Measurements from ENCODE around the gene SNRPA. TPM values are rescaled to one million over a fixed set of nuclear protein-coding genes. Genes with fewer than 3 reads are reported as not detected.

SNRPA gene
- total RNA-seq: 243 and 245 TPM in 2 replicates

- Mint-ChIP-seq H3K36me3 (ENCODE audit: low read depth) (peaks cover 34% of the 10 kb centered on the region), H3K4me3 (peak within 1 kb of the TSS; percentile 99), H3K9me3 (no peaks in the 10 kb centered on the region), H3K27ac (peak within 1 kb of the TSS; percentile 99), H3K27me3 (ENCODE audit: insufficient read depth) (no peaks in the 10 kb centered on the region), H3K4me1 (ENCODE audit: low read depth) (peaks cover 34% of the 10 kb centered on the region)
- DNase-seq (ENCODE audit: low spot score): peak; percentile 95
- intact Hi-C loops (cut with micrococcal nuclease): loop anchor here (1.0 to 10.0 kb wide), 13 partner anchors 26 to 688 kb away; partner anchors contain the start of genes AKT2, COQ8B, DMAC2 and NUMBL
Observed at GRCh38 chr19:40750874-40751537, at the start of gene SNRPA. Gene SNRPA, plus strand, starts transcription at chr19:40751203. Its CDS starts 206 bp downstream, at chr19:40751409.

DNA sequence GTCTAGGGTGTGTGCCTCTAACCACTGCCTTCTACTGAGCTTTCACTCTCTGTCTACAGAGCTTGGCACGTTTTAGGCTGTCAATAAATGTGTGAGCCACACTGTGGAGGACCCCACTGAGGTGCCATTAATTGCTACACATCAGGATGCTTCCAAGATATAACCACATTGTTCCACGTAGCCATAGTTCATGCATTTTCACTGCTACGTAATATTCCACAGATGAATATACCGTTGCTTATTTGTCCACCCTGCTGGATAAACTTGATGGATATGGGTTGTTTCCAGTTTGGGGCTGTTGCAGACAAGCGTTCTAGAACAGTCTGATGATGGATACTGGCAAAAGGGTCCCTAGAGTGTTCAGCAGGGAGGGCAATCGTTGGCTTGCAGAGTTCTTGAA, 49.2 kb upstream of the SNRPA start:
- Mint-ChIP-seq H3K27ac (no peak overlapping the region), H3K9me3 (no peaks in the 10 kb centered on the region), H3K36me3 (ENCODE audit: low read depth) (peaks cover 25% of the 10 kb centered on the region), H3K4me3 (no peak overlapping the region), H3K4me1 (ENCODE audit: low read depth) (no peaks in the 10 kb centered on the region), H3K27me3 (ENCODE audit: insufficient read depth) (no peaks in the 10 kb centered on the region)
- no peak for DNase-seq (ENCODE audit: low spot score)
- intact Hi-C loops (cut with micrococcal nuclease): no loop called here

DNA sequence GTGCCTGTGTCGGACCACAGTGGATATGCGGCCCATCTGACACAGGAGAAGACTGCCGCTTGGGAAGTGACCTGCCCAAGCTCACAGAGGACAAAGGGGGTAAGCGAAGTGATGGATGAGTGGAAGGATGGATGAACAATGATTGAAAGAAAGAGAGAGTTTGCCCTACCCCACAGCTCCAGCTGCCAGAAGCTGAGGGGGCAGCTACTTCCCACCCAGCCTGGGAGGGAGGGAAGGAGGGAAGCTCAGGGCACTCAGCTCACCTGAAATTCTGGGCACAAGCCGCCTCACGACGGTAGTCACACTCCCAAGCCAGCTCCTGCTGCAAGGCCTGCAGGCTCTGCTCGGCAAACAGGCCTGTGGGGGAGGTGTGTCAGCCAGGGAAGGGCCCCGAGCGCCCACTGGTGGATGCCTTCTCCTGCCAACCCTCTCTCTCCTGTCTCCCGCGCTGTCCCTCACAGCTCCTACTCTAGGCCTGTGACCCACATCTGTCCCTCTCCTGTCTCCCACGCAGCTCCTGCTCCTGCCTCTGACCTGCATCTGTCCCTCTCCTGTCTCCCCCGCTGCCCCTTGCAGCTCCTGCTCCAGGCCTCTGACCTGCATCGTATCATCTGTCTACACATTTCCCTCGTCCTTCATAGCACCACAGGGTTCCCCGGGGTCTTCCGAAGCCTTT, 48.5 kb upstream of the SNRPA start:
- Mint-ChIP-seq H3K4me3 (no peak overlapping the region), H3K9me3 (no peaks in the 10 kb centered on the region), H3K27ac (no peak overlapping the region), H3K4me1 (ENCODE audit: low read depth) (no peaks in the 10 kb centered on the region), H3K27me3 (ENCODE audit: insufficient read depth) (no peaks in the 10 kb centered on the region), H3K36me3 (ENCODE audit: low read depth) (peaks cover 29% of the 10 kb centered on the region)
- intact Hi-C loops (cut with micrococcal nuclease): no loop called here
- no peak for DNase-seq (ENCODE audit: low spot score)

DNA sequence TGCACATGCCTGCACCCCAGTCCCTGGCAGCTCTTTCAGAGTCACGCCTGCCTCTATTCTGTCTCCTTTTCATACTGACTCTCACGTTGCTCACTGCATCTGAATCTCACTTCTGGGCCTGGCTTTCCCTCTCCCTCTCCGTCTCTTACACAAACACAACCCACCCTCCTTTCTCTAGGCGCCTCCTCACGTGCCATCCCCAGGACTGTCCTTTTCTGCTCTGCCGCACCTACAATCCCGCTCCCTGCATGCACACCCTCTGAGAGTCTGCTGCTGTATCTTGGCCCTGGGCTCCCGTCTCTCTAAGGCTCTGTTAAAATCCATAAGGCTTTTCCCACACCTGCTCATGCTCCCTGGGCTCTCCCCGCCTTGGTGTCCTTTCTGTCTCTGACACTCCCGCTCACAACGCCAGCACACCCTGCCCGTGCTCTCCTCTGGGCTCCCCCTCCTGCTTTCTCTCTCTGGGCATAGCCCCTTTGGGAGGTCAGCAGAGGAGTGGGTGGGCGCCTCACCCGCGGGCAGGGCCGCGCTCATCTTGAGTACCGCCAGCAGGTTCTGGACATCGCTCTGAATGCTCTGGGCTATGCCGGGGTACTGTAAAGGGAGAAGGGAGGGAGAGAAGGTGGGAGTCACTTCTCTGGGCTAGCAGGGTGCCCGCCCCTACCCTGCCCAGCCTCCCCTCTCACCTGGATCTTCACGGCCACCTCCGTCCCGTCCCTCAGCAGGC, 47.8 kb upstream of the SNRPA start:
- intact Hi-C loops (cut with micrococcal nuclease): no loop called here
- Mint-ChIP-seq H3K4me3 (no peak overlapping the region), H3K36me3 (ENCODE audit: low read depth) (peaks cover 30% of the 10 kb centered on the region), H3K27ac (no peak overlapping the region), H3K27me3 (ENCODE audit: insufficient read depth) (no peaks in the 10 kb centered on the region), H3K4me1 (ENCODE audit: low read depth) (no peaks in the 10 kb centered on the region), H3K9me3 (no peaks in the 10 kb centered on the region)
- no peak for DNase-seq (ENCODE audit: low spot score)

- DNase-seq (ENCODE audit: low spot score): no peak
- H3K27me3 Mint-ChIP-seq (ENCODE audit: insufficient read depth): no peaks in the 10 kb centered on the region
- no peaks in the 10 kb centered on the region for H3K9me3 Mint-ChIP-seq
- peaks cover 37% of the 10 kb centered on the region for H3K36me3 Mint-ChIP-seq (ENCODE audit: low read depth)
- H3K4me3 Mint-ChIP-seq: no peak overlapping the region
- intact Hi-C loops (cut with micrococcal nuclease): no loop called here
- no peak overlapping the region for H3K27ac Mint-ChIP-seq
- peaks cover 7% of the 10 kb centered on the region for H3K4me1 Mint-ChIP-seq (ENCODE audit: low read depth)
Observed at GRCh38 chr19:40704491-40705361, 46.3 kb upstream of the SNRPA start.

- H3K27ac Mint-ChIP-seq: no peak overlapping the region
- no peaks in the 10 kb centered on the region for H3K27me3 Mint-ChIP-seq (ENCODE audit: insufficient read depth)
- no peaks in the 10 kb centered on the region for H3K9me3 Mint-ChIP-seq
- intact Hi-C loops (cut with micrococcal nuclease): no loop called here
- H3K4me3 Mint-ChIP-seq: no peak overlapping the region
- peaks cover 38% of the 10 kb centered on the region for H3K36me3 Mint-ChIP-seq (ENCODE audit: low read depth)
- peaks cover 7% of the 10 kb centered on the region for H3K4me1 Mint-ChIP-seq (ENCODE audit: low read depth)
- DNase-seq (ENCODE audit: low spot score): no peak
Observed at GRCh38 chr19:40705362-40705651, 45.7 kb upstream of the SNRPA start.

- intact Hi-C loops (cut with micrococcal nuclease): no loop called here
- DNase-seq (ENCODE audit: low spot score): no peak
- peaks cover 41% of the 10 kb centered on the region for H3K36me3 Mint-ChIP-seq (ENCODE audit: low read depth)
- no peak overlapping the region for H3K4me3 Mint-ChIP-seq
- peaks cover 7% of the 10 kb centered on the region for H3K4me1 Mint-ChIP-seq (ENCODE audit: low read depth)
- H3K27ac Mint-ChIP-seq: no peak overlapping the region
- H3K9me3 Mint-ChIP-seq: no peaks in the 10 kb centered on the region
- no peaks in the 10 kb centered on the region for H3K27me3 Mint-ChIP-seq (ENCODE audit: insufficient read depth)
Observed at GRCh38 chr19:40705950-40706619, 44.9 kb upstream of the SNRPA start.

GRCh38 chr19:40707615-40708014, 43.4 kb upstream of the SNRPA start:
- Mint-ChIP-seq H3K36me3 (ENCODE audit: low read depth) (peaks cover 41% of the 10 kb centered on the region), H3K9me3 (no peaks in the 10 kb centered on the region), H3K4me3 (no peak overlapping the region), H3K27me3 (ENCODE audit: insufficient read depth) (no peaks in the 10 kb centered on the region), H3K27ac (no peak overlapping the region), H3K4me1 (ENCODE audit: low read depth) (peaks cover 14% of the 10 kb centered on the region)
- DNase-seq (ENCODE audit: low spot score): no peak
- intact Hi-C loops (cut with micrococcal nuclease): no loop called here

DNA sequence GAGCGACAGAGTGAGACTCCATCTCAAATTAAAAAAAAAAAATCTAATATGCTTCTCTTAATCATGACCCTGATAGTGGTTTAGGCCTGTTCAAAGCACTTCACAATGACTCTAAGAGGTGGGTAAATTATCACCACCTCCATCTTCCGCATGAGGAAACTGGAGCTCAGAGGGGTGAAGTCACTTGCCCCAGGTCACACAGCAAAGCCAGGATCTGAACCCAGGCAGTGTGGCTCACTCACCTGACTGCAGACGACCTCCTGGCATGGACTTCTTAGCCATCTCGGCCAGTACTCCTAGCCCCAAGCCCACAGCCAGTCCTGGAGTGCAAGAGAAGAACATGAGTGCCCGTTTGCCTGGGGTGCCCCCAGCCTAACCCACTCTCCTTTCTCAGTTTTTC, 41.2 kb upstream of the SNRPA start:
- Mint-ChIP-seq H3K36me3 (ENCODE audit: low read depth) (peaks cover 35% of the 10 kb centered on the region), H3K27ac (no peak overlapping the region), H3K4me3 (no peak overlapping the region), H3K4me1 (ENCODE audit: low read depth) (peaks cover 25% of the 10 kb centered on the region), H3K9me3 (no peaks in the 10 kb centered on the region), H3K27me3 (ENCODE audit: insufficient read depth) (no peaks in the 10 kb centered on the region)
- DNase-seq (ENCODE audit: low spot score): no peak
- intact Hi-C loops (cut with micrococcal nuclease): loop anchor here (10.0 kb wide), 1 partner anchor 245 kb away; the partner anchor contains the start of genes BLVRB and SPTBN4

- Mint-ChIP-seq H3K9me3 (no peaks in the 10 kb centered on the region), H3K36me3 (ENCODE audit: low read depth) (peaks cover 26% of the 10 kb centered on the region), H3K27ac (peak overlapping the region; percentile 95), H3K4me3 (peak overlapping the region; percentile 83), H3K4me1 (ENCODE audit: low read depth) (peaks cover 47% of the 10 kb centered on the region), H3K27me3 (ENCODE audit: insufficient read depth) (no peaks in the 10 kb centered on the region)
- no peak for DNase-seq (ENCODE audit: low spot score)
- intact Hi-C loops (cut with micrococcal nuclease): loop anchor here (10.0 kb wide), 1 partner anchor 249 kb away; the partner anchor contains the start of genes BLVRB and SPTBN4
Observed at GRCh38 chr19:40713939-40714338, 37.1 kb upstream of the SNRPA start.

DNA sequence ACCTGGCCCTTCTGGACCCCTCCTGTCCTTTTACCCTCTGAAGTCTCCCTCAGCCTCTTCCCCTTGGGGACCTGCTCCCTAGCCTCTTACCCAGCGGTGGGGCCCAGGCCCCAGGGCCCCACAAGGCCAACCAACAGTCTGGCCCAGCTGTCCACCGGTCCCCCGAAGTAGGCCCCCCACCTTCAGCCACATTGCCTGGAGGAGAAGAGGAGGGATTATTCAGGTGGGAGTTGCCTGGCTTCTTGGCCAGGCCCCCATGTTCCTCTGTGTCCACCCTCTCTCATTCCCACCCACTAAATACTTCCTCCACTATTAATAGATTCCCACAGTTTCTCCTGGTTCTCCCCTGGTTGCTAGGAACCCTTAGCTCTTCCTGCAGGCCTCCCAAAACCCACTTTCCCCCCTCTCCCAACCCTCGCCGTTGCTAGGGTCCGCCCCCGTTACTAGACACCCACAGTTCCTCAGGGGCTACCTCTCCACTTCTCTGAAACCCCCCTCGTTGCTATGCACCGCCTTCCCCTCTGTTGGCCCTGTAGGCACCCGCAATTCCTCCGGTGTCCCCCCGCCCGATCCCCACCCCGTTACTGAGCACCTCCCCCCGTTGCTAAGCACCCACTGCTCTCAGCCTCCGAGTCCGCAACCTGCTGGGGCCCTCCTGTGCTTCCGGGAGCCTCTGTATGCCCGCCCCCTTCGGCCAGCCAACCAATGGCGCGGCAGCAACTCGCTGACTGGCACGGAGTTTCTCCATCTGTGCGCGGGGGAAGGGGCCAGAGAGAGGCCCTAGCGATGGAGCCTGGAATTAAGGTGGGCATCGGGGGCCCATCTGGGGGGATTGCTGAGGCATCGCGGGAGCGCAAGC, 36.3 kb upstream of the SNRPA start:
- H3K4me3 Mint-ChIP-seq: peak overlapping the region; percentile 83
- H3K9me3 Mint-ChIP-seq: no peaks in the 10 kb centered on the region
- intact Hi-C loops (cut with micrococcal nuclease): loop anchor here (1.0 to 10.0 kb wide), 8 partner anchors 24 to 1173 kb away; partner anchors contain the start of genes AKT2, BLVRB, C19orf47 and NUMBL
- peak; percentile 90 for DNase-seq (ENCODE audit: low spot score)
- no peaks in the 10 kb centered on the region for H3K27me3 Mint-ChIP-seq (ENCODE audit: insufficient read depth)
- H3K4me1 Mint-ChIP-seq (ENCODE audit: low read depth): peaks cover 42% of the 10 kb centered on the region
- peaks cover 20% of the 10 kb centered on the region for H3K36me3 Mint-ChIP-seq (ENCODE audit: low read depth)
- H3K27ac Mint-ChIP-seq: peak overlapping the region; percentile 95

Measured in activated T-helper 1 cell treated with anti-CD3 and anti-CD28 coated beads, Interleukin-12 subunit alpha, Interleukin-12 subunit beta, Interleukin-2, Interleukin-4 antibody, amounts not matched to agents 30 ng/mL and 10 ng/mL and 1 ng/mL, durations not matched to agents 14 hours and 24 hours and 36 hours (primary cell).